A172 (cell line): Measurements from ENCODE around the gene PKD1L1. TPM values are rescaled to one million over a fixed set of nuclear protein-coding genes. Genes with fewer than 3 reads are reported as not detected.
"Not testable (repeated sequence)": the region's sequence is repeated elsewhere in the genome, so short reads cannot be mapped to it uniquely, and the experiment has no call there.

Experiments
- DNase-seq: peaks from one replicate; pipeline ENCODE4 v3.0.0-alpha.2; 2015; ENCODE audit warnings: low spot score
- total RNA-seq: library from RNA; depleted of rRNA; stranded (reverse); fragments of >200 nt; shearing (Covaris generic); gene quantifications from 2 replicates; pipeline ENCODE4 v1.2.3, GENCODE V29; 2014

PKD1L1 gene
- total RNA-seq, 1 experiment from 2014 or later: not detected

- no peak for DNase-seq
Observed at GRCh38 chr7:47956220-47956619, 8.0 kb upstream of the PKD1L1 start.

- DNase-seq: peak; percentile 92
Observed at GRCh38 chr7:47954231-47954911, 6.1 kb upstream of the PKD1L1 start.

GRCh38 chr7:47953822-47954221, 5.6 kb upstream of the PKD1L1 start:
- no peak for DNase-seq

- no peak for DNase-seq
Observed at GRCh38 chr7:47952224-47952623, 4.0 kb upstream of the PKD1L1 start.

- DNase-seq: no peak
Observed at GRCh38 chr7:47951374-47951773, 3.1 kb upstream of the PKD1L1 start.

GRCh38 chr7:47950714-47951113, 2.4 kb upstream of the PKD1L1 start:
- DNase-seq: no peak

- no peak for DNase-seq
Observed at GRCh38 chr7:47949703-47950102, 1.4 kb upstream of the PKD1L1 start.

GRCh38 chr7:47947355-47947749, 914 bp downstream of the PKD1L1 start:
- no peak for DNase-seq

- DNase-seq: no peak
Observed at GRCh38 chr7:47946581-47947354, 1.5 kb downstream of the PKD1L1 start.

- DNase-seq: peak; percentile 65
Observed at GRCh38 chr7:47945261-47946015, 2.8 kb downstream of the PKD1L1 start.

GRCh38 chr7:47944536-47945260, 3.6 kb downstream of the PKD1L1 start:
- DNase-seq: no peak

- DNase-seq: no peak
Observed at GRCh38 chr7:47943676-47944474, 4.4 kb downstream of the PKD1L1 start.

- not testable (repeated sequence) for DNase-seq
Observed at GRCh38 chr7:47942651-47943050, 5.6 kb downstream of the PKD1L1 start.

GRCh38 chr7:47942132-47942531, 6.1 kb downstream of the PKD1L1 start:
- no peak for DNase-seq

- DNase-seq: peak; percentile 79
Observed at GRCh38 chr7:47941136-47941844, 7.0 kb downstream of the PKD1L1 start.

GRCh38 chr7:47940088-47941013, 7.9 kb downstream of the PKD1L1 start:
- DNase-seq: peak; percentile 29

- no peak for DNase-seq
Observed at GRCh38 chr7:47939425-47940036, 8.7 kb downstream of the PKD1L1 start.

GRCh38 chr7:47938574-47939165, 9.6 kb downstream of the PKD1L1 start:
- DNase-seq: no peak
